Effector CD4-positive, alpha-beta T cell (primary cell): ENCODE measurements around the gene RAB40C.

ENCODE experiments used
- DNase-seq: peaks from one replicate; pipeline ENCODE4 v3.0.0-alpha.2; 2020

The RAB40C gene

GRCh38 chr16:633336-634050, 43.6 kb downstream of the RAB40C start:
- no peak for DNase-seq

GRCh38 chr16:634051-634670, 44.3 kb downstream of the RAB40C start:
- no peak for DNase-seq

- DNase-seq: no peak
Observed at GRCh38 chr16:634996-635395, 45.1 kb downstream of the RAB40C start.

- no peak for DNase-seq
Observed at GRCh38 chr16:635573-636205, 45.8 kb downstream of the RAB40C start.

GRCh38 chr16:636206-637080, 46.6 kb downstream of the RAB40C start, which contains the start of gene METTL26:
TSS of gene METTL26 (minus strand) at chr16:636305. CDS start at chr16:636290, 15 bp downstream.
- peak; percentile 93 for DNase-seq

GRCh38 chr16:637081-638018, 47.5 kb downstream of the RAB40C start:
- peak; percentile 79 for DNase-seq

GRCh38 chr16:638034-638543, 48.2 kb downstream of the RAB40C start:
- DNase-seq: no peak

- no peak for DNase-seq
Observed at GRCh38 chr16:638836-639235, 49.0 kb downstream of the RAB40C start.

GRCh38 chr16:640614-641013, 50.7 kb downstream of the RAB40C start:
- no peak for DNase-seq

- peak; percentile 38 for DNase-seq
Observed at GRCh38 chr16:641326-642188, 51.7 kb downstream of the RAB40C start, which contains the start of gene MCRIP2. TSS of gene MCRIP2 (plus strand) at chr16:641828. CDS start at chr16:641992, 164 bp downstream.

- DNase-seq: no peak
Observed at GRCh38 chr16:642189-643049, 52.6 kb downstream of the RAB40C start.

GRCh38 chr16:643050-643368, 53.1 kb downstream of the RAB40C start:
- DNase-seq: no peak

GRCh38 chr16:644556-644955, 54.7 kb downstream of the RAB40C start:
- no peak for DNase-seq

- DNase-seq: no peak
Observed at GRCh38 chr16:645852-646678, 56.2 kb downstream of the RAB40C start.

- no peak for DNase-seq
Observed at GRCh38 chr16:646679-647172, 56.9 kb downstream of the RAB40C start.

- DNase-seq: no peak
Observed at GRCh38 chr16:647173-647902, 57.5 kb downstream of the RAB40C start.

GRCh38 chr16:648071-648780, 58.4 kb downstream of the RAB40C start:
- DNase-seq: no peak
